Ovary (tissue), 9 donors: Measurements from ENCODE around the gene FANCC. TPM values are rescaled to one million over a fixed set of nuclear protein-coding genes. Genes with fewer than 3 reads are reported as not detected.

ENCODE experiments used
- DNase-seq, 5 donors: peaks; one replicate each; pipeline ENCODE4 v3.0.0-alpha.2; 2019 to 2020
- H3K27ac ChIP-seq, 2 donors: fragments of 200-600 bp; one replicate each; pipeline versions ENCODE4 v1.5.1 to v1.8.0; 2019 to 2022
- H3K27me3 ChIP-seq: fragments of 200-600 bp; one replicate; pipeline ENCODE4 v1.8.0; 2022
- H3K36me3 ChIP-seq: fragments of 200-600 bp; sonication (generic); one replicate; pipeline ENCODE4 v1.5.1; 2019
- H3K4me1 ChIP-seq: one replicate; pipeline ENCODE4 v1.8.1; 2013; ENCODE audit warnings: mild to moderate bottlenecking, moderate library complexity; ENCODE audit not compliant: insufficient read depth
- H3K4me3 ChIP-seq: fragments of 200-600 bp; sonication (generic); one replicate; pipeline ENCODE4 v1.5.1; 2017
- H3K9me3 ChIP-seq, 2 donors: fragments of 200-600 bp in 1 of 2; sonication (generic) in 1 of 2; one replicate each; pipeline versions ENCODE4 v1.5.1 to v1.8.1; 2013 to 2019; ENCODE audit warnings: mild to moderate bottlenecking in 1 of 2, moderate library complexity in 1 of 2
- EP300 ChIP-seq: sonication (generic); formaldehyde crosslinking; IDR thresholded peaks from one replicate; pipeline ENCODE4 v1.6.1; 2017; ENCODE audit warnings: antibody characterized with exemption
- POLR2A ChIP-seq: fragments of 450-650 bp; IDR thresholded peaks from one replicate; pipeline ENCODE4 v1.6.1; 2017; ENCODE audit warnings: antibody characterized with exemption, mild to moderate bottlenecking, moderate library complexity
- WGBS, 3 donors: extraction: QIAGEN DNeasy Blood & Tissue Kit in 1 of 3; methylation state at CpG; one replicate each; pipeline versions ENCODE4 v1.1.5 to v1.1.7; 2013 to 2017; 5-methylcytosine and 5-hydroxymethylcytosine counted together
- intact Hi-C, 4 donors: fragments of 100-400 bp; cut with DNase I; formaldehyde crosslinking; loops; one replicate each; pipeline versions ENCODE4 v1.11.0 to v1.15.1; 2022 to 2023
- polyA plus RNA-seq, 2 donors: library from polyadenylated mRNA; stranded (reverse); fragments of 200-250 nt in 1 of 2; fragments of 350-450 nt in 1 of 2; fragmentation: Illumina TruSeq in 1 of 2; extraction: RNeasy Lipid Tissue Mini Kit (QIAGEN cat#74804) in 1 of 2; gene quantifications; one replicate each; pipeline ENCODE4 v1.2.3, GENCODE V29; 2013 to 2014
- total RNA-seq, 7 donors: library from RNA; depleted of rRNA in 2 of 7; stranded (reverse); fragments of >200 nt in 2 of 7; fragmentation: NEBNext Ultra II Directional in 3 of 7; extraction: Animal tissue kit (Norgen Biotek cat#: 25700) in 3 of 7; gene quantifications; one replicate each; pipeline versions ENCODE4 v1.1.0 to v1.2.4, GENCODE V29; 2016 to 2023
- TF ChIP-seq, protein P1 (sequence below), 3 donors: fragments of 450-650 bp in 2 of 3; fragments of 200-600 bp in 1 of 3; IDR thresholded peaks; one replicate each; pipeline versions ENCODE4 v1.5.1 to v1.8.0; 2016 to 2022; ENCODE audit warnings: antibody characterized with exemption in 3 of 3, mild to moderate bottlenecking in 1 of 3
- donor health status: DM: no; HTN: no; CAD: no; lungs with moderate emphysema.
- donor health status: DM: no; HTN: no; CAD: no.
- donor health status: Bipolar disorder and iron deficiency.
- donor health status: DM: yes; HTN: yes; CAD: no.
- donor health status: DM: no; HTN: no; CAD: no.
- donor health status: DM: yes; HTN: yes; CAD: no.

FANCC gene
- total and polyA plus RNA-seq, 9 donors, result 2.9 to 7.5 (median 4.9) TPM

DNA sequence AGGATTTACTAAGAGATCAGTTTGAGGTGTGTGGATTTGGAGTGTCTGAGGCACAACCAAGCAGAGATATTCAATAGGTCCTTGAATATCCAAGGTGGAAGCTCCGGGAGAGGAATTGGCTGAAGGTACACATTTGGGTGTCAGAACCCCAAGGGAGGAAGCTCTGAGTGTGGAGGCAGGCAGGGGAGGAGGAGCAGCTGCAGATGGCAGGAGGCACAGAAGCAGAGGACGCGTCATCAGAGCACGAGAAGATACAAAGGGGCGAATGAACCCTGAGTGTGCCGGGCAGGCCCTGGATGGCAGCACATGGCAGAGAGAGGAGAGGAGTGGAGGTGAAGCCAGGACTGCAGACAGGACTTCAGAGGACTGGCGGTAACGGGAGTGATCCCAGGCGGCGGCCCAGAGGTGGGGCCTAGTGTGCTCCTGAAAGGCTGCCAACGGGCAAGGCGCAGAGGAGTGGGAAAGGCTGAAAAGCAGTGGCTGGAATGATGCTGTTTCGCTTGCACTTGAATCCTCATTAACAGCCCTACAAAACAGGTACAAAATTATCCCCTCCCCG is 179.8 kb downstream of the FANCC start:
- no peak for DNase-seq
- Histone ChIP-seq H3K4me3 (no peak overlapping the region), H3K36me3 (no peaks in the 10 kb centered on the region), H3K27me3 (no peaks in the 10 kb centered on the region), H3K4me1 (no peaks in the 10 kb centered on the region), H3K27ac (no peak overlapping the region), H3K9me3 (no peaks in the 10 kb centered on the region)
- intact Hi-C loops, result no loop called here
- TF ChIP-seq, protein P1, sequence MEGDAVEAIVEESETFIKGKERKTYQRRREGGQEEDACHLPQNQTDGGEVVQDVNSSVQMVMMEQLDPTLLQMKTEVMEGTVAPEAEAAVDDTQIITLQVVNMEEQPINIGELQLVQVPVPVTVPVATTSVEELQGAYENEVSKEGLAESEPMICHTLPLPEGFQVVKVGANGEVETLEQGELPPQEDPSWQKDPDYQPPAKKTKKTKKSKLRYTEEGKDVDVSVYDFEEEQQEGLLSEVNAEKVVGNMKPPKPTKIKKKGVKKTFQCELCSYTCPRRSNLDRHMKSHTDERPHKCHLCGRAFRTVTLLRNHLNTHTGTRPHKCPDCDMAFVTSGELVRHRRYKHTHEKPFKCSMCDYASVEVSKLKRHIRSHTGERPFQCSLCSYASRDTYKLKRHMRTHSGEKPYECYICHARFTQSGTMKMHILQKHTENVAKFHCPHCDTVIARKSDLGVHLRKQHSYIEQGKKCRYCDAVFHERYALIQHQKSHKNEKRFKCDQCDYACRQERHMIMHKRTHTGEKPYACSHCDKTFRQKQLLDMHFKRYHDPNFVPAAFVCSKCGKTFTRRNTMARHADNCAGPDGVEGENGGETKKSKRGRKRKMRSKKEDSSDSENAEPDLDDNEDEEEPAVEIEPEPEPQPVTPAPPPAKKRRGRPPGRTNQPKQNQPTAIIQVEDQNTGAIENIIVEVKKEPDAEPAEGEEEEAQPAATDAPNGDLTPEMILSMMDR (IDR thresholded peaks at IDR 0.05), result no peak
- TF ChIP-seq EP300 (no peak), POLR2A (no peak)
- WGBS, 3 donors, result 88 to 92% (median 89%) methylated on average over 14 of the region's 14 CpGs

DNA sequence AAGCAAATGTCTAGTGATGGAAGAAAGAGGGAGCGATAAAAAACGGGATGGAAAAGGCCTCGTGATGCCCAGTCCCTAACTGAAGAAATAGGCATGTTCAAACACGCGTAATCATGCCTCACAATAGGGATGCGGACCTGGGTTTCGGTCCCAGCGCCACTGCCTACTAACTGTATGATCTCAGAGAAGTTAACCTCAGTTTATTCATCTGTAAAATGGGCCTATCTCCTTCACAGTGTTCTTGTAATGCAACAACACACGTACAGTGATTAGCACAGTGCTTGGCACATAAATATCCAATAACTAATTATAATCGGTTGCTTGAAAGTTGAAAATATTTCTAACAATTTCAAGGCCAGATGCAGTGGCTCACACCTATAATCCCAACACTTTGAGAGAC is 181.8 kb downstream of the FANCC start:
- intact Hi-C loops, result no loop called here
- Histone ChIP-seq H3K4me3 (no peak overlapping the region), H3K27ac (no peak overlapping the region), H3K36me3 (no peaks in the 10 kb centered on the region), H3K27me3 (no peaks in the 10 kb centered on the region), H3K4me1 (peaks cover 2% of the 10 kb centered on the region), H3K9me3 (no peaks in the 10 kb centered on the region)
- DNase-seq, result no peak
- TF ChIP-seq EP300, result no peak
- TF ChIP-seq POLR2A, result no peak
- TF ChIP-seq, protein P1 (IDR thresholded peaks at IDR 0.05), result no peak
- WGBS, 3 donors, result 96% methylated on average over 10 of the region's 10 CpGs

DNA sequence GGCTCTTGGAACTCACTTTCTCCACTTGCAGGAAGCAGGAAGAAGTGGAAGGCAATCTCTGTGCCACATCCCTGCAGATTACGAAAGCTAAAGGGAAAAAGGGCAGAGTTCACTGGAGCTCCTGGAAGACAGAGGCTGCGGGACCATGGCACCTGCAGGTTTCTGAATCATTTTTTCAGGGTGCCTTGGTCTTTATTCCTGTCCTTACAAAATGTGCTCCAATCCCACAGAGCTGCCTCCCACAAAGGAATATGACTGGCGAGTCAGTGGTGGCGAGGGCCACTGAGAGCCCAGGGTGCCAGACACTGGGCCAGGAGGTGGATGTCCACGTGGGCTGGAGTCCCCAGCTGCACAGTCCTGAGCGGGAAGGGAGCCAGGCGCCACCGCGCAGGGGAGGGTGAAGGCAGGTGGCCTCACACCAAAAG is 183.0 kb downstream of the FANCC start:
- intact Hi-C loops, result loop anchor here in 2 of 4 donors (5.0 kb wide), 2 partner anchors 362 to 452 kb away; no protein-coding TSS in a partner anchor
- no peaks in the 10 kb centered on the region for H3K36me3 ChIP-seq
- H3K4me1 ChIP-seq, result peaks cover 2% of the 10 kb centered on the region
- no peak overlapping the region for H3K27ac ChIP-seq
- no peaks in the 10 kb centered on the region for H3K27me3 ChIP-seq
- no peak overlapping the region for H3K4me3 ChIP-seq
- TF ChIP-seq, protein P1 (IDR thresholded peaks at IDR 0.05), result no peak
- no peak for TF ChIP-seq POLR2A
- no peak for TF ChIP-seq EP300
- no peak for DNase-seq
- no peaks in the 10 kb centered on the region for H3K9me3 ChIP-seq
- 94 to 98% (median 97%) methylated on average over 9 of the region's 9 CpGs for WGBS, 3 donors

DNA sequence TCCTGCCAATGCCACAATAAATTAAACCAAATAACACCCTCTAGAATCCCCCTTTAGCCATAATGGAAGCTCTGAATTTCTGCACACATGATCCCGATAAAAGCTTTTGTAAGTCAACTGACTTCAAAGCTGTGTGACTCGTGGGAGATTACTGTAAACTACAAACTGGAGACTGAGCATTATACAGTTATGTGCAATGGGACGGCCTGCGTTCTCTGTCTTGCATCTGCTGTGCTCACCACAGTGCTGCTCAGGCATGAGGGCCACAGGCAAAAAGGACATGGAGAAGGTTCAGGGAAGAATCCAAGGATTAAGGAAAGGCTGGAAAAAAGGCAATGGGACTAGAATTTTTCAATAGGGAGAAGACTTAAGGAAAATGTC is 184.2 kb downstream of the FANCC start:
- H3K4me3 ChIP-seq, result no peak overlapping the region
- DNase-seq, result no peak
- H3K4me1 ChIP-seq, result peaks cover 2% of the 10 kb centered on the region
- intact Hi-C loops, result loop anchor here in 2 of 4 donors (5.0 kb wide), 2 partner anchors 361 to 451 kb away; no protein-coding TSS in a partner anchor
- TF ChIP-seq, protein P1 (IDR thresholded peaks at IDR 0.05), result no peak
- TF ChIP-seq EP300, result no peak
- TF ChIP-seq POLR2A, result no peak
- no peaks in the 10 kb centered on the region for H3K36me3 ChIP-seq
- no peaks in the 10 kb centered on the region for H3K9me3 ChIP-seq
- no peaks in the 10 kb centered on the region for H3K27me3 ChIP-seq
- 76 to 83% (median 82%) methylated on average over 4 of the region's 4 CpGs for WGBS, 3 donors
- H3K27ac ChIP-seq, result no peak overlapping the region
